GM21717 (cell line): ENCODE measurements around the gene MARCHF2.

Experiments
- ATAC-seq: cut with Tn5 transposase; IDR thresholded peaks from one replicate; pipeline ENCODE4 v1.9.1; 2021; ENCODE audit warnings: mild to moderate bottlenecking, moderate library complexity; ENCODE audit not compliant: unreplicated experiment

The MARCHF2 gene

DNA sequence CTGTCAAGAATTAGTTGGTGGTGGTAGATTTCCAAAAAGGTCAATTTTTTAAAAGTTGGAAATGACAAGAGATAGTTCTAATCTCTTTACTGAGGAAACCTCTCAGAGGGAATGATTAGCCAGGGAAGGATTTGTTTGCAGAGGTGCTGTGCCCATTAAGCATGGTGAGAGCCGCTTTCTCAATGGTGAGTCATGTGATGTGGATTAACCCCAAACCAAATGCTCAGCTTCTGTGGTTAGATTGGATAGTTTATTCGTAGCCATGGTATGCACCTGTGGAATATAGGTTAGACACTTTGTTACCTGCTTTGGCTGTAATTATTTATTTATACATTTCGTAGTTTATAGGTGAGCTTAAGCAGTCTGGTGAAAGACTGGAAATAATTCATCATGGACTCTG is 38.8 kb downstream of the MARCHF2 start:
- no peak for ATAC-seq

DNA sequence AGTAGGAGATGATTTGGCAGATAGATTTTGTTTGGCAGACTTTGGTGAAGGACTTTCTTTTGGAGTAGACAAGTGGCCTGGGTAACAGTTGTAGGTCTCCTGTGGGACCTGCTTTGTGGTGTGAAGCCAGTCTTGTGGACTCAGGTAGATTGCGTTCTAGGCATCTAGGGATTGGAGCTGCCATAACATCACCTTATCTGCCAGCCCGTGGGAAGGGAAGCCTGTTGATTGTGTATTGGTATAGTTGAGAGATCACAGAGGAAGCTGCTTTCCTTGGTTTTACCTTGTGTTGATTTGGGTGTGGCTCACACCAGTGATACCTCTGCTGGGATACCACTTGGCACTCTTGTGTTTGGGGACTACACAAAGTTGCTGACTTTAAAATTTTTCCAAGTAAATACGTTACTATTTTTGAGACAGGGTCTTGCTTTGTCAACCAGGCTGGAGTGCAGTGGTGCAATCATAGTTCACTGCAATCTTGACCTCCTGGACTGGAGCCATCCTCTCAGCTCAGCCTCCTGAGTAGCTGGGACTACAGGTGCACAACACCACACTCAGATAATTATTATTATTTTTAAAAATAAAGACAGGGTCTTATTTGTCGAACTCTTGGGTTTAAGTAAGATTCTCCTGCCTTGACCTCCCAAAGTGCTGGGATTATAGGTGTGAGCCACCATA is 39.5 kb downstream of the MARCHF2 start:
- ATAC-seq, result no peak

DNA sequence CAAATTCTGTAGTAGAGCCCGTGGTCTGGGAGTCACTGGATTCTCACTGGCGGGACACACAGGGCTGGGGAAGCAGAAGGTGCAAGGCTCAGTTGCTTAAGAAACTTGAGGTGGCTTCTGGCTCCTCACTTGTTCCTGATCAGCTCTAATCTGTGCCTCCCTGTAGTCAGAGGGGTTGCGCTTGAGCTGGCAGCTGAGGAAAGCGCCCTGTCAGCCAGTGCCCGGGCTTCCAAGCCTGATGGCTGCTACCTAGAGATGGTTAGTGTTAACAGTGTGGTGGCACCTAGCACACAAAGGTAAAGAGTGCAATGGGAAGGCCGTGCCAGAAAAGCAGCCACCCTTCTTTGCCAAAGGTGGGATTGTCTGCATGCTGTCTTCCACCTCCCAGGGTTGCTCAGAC is 40.5 kb downstream of the MARCHF2 start:
- ATAC-seq, result no peak

DNA sequence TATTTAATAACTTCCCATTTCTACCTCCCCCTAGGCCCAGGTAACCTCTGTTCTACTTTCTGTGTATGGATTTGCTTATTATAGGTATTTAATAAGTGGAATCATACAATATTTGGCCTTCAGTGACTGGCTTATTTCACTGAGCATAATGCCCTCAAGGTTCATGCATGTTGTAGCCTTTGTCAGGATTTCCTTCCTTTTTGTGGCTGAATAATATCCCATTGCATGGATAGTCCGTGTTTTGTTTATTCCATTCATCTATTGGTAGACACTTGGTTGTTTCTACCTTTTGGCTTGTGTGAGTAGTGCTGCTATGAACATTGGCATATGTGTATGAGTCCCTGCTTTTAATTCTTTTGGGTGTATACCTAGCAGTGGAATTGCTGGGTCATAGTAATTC is 41.1 kb downstream of the MARCHF2 start:
- no peak for ATAC-seq

DNA sequence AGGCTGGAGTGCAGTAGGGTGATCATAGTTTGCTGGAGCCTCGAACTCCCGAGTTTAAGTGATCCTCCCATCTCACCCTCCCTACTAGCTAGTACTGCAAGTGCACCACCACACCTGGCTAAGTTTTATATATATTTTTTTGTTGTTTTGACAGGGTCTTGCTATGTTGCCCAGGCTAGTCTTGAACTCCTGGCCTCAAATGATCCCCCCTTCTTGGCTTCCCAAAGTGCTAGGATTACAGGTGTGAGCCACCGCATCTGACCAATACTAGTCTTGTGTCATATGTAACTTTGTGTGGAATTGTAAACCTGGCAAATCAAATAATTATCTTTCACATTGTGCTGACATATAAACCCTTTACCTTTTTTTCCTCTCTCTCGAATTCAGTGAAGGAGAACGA is 41.9 kb downstream of the MARCHF2 start:
- no peak for ATAC-seq

DNA sequence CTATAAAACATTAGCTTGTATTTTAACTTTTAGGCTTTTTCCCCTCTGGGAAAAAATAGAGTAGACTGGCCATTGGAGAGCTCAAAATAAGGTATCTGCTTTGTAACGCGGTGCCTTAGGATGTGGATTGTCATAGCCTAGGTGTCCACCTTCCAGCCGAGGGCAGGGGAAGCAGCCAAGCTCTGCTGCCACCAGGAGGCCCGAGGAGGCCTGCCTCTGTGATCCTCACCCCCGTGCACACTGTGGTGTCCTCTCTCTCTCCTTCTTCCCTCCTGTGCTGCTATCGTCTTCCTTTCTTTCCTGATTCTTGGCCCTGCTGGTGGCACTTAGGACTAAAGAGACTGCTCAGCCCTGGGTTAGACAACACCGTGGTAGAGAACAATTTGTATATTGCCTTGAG is 43.0 kb downstream of the MARCHF2 start:
- ATAC-seq, result no peak

DNA sequence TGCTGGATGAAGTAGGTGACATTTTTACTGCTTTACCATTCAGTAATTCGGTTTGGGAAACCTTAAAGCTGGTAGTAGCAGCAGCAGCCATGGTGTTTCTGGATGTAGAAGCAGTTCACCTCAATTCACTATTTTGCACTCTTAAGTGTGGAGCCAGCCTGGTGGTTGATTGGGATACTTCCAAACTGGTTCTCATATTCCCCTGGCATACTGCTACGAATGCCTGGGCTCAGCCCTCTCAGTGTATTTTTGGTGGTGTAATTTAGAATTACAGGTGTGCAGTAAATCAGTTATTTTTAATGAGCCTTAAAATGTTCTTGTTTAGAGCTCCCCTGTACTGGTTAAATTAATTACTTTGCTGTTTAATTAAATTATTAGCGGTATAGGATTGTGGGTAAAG is 44.1 kb downstream of the MARCHF2 start:
- no peak for ATAC-seq

DNA sequence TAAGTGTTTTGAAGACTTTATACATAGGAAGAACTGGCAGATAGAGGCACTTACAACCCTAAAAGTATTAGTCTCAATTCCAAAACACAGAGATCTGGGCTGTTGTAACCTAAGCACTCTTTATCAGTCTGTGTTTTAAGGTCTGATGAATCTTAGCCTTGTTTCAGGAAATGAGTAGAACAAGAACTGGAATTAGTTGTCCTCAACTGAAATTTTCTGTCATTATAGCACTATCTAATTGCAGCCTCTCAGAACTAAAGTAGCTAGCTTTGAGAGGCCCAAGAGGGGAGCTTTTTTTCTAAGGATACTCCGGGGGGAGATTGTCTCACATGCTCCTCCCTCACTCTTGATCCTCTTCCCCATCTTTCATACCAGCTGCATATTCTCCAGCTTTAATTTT is 44.7 kb downstream of the MARCHF2 start:
- ATAC-seq, result no peak

DNA sequence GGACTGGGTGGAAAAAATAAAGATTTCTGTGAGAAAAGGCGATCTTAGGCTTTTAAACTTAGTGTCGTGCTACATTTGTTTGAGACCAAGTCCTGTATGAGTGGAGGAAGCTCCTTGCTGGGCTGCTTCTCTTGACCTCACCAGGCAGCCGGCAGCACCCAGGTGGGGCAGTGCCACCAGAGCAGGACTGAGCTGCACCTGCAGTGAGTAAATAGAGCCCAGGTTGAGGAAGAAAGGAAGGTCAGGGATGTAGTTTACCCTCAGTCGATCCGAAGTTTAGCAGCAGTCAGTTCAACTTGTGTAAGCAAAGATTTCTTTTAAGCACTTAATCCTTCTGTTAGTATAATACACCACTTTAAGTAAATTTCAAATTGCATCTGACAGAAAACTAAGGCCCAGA is 45.3 kb downstream of the MARCHF2 start:
- ATAC-seq, result no peak

DNA sequence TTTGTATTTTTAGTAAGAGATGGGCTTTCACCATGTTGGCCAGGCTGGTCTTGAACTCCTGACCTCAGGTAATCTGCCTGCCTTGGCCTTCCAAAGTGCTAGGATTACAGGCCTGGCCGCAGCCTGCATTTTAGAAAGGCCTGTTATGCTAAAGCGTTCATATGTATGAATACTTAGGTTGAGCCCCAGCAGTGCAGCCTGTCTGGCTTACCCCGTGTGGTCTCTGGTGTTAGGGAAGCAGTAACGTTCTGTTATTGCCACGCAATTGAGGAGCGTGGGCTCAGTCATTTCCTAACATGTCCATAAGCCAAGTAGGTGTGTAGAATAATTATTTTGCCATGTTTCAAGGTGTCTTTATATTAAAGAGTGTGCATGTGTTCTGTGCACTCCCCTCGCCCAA is 46.0 kb downstream of the MARCHF2 start:
- no peak for ATAC-seq

DNA sequence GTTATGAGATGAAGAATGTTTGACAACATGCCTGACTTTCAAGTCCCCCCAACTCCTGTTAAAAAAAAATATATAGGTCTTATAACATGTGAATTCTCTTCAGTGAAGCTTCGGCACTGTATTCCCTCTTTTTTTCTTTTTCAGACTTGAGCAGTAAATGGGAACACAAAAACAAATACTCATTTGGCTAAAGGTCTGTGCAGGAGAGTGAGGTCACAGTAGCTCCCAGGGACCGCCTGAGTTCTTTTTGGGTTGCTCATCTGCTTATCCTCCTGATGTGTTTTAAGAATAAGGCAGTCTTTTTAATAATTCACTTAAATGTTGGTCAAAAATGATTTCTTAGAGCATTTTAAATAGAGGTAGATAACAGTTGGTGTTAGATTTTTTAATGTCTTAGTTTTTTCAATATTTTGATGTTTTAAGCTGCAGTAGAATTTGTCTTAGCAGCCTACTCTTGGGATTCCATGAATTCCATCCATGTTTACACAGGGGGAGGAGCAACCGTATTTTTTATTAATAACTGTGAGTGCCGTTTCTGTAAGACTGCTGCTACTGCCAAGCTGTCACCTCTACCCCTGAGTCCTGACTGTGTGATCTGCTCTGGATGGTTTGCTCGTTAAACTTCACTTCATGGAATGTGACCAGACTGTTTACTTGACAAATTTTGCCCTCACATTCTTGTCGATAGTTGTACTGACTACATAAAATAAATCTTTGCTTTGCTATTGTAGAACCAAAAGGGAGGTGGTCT is 46.6 kb downstream of the MARCHF2 start:
- ATAC-seq, result no peak

DNA sequence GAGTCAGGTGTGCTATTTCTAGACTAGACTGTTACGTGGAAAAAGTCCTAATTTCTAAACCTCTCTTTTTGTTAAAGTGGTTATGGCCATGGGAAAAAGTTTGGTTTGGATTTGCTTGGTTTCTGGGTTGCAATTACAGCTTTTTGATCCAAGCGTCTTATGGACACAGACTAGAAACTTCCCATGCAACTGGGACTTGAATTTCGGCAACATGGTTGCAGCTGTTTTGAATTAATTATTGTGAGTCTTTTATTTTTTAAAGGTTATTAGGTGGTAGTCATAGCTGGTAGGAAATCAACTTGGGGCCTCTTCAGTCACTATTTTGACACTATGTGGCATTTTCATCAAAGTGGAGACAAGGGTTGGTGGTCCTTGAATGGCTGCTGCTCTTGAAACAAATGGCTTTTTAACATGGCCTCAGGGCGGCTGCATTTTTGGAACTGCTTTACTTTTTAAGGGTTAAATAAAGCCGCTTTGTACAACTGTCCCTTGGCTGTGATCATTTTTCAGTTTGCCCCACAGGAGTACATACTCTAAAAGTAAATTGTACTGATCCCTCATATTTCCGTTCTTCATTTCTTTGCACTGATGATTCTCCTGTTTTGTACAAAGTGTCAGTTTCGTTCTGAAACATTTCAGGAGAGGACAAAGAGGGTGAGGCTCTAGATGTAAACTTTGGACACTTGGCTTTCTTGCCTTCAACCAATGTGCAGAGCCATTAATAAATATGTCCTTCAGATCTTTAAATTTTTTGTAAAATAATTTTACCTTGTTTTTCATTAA is 47.6 kb downstream of the MARCHF2 start:
- ATAC-seq, result no peak

DNA sequence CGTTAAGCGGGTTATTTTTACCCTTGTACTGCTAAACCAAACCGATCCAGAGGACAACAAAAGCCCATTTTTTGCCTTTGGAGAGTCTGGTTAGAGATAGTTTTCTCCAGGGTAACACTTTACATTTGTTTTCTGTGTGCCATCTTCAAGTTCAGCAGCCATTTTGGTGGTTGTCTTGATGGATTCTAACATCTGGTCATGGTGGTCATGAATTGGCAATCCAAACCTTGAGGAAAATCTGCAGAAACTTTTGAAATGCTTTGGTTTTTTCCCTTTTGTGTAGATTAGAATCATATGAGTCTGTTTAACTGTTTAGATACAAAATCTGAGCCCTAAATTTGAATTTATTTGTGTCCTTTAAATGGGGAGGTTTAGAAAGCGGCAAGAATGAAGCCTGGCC is 48.3 kb downstream of the MARCHF2 start:
- ATAC-seq, result no peak

DNA sequence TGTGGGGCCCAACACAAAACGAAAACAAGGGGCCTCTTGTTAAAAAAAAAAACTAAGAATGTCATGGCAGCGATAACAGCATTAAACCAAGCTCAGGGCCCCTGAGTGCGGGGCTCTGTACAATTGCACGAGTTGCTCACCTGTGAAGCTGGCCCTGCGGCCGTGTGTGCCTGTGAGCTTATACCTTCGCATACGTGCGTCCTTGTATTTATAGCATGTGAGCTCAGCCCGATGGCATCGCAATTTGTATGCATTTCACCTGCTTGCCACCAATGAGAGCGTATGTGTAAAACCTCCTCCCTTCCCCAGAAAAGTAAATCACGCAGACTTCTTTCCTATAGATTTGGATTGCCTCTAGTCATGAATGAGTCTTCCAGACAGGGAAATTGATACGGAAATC is 48.8 kb downstream of the MARCHF2 start:
- no peak for ATAC-seq

DNA sequence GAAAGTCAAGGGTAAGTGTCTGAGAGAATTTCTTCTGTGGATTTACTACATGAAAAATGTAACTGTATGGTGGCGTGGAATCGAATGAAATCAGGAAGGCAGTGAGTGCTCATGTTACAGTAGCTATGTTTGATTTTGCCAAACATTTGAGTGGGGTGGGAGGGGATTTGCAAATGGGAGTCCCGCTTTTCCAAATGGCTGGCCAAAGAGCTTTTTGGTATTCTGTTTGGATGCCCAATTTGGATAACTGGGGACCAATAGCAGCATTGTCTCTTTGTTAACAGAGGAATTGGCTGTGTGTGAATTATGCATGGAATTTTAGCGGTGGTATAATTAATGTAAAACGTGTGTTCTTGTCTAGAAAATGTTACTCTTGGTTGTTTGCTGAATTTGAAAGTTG is 49.5 kb downstream of the MARCHF2 start:
- ATAC-seq, result no peak

DNA sequence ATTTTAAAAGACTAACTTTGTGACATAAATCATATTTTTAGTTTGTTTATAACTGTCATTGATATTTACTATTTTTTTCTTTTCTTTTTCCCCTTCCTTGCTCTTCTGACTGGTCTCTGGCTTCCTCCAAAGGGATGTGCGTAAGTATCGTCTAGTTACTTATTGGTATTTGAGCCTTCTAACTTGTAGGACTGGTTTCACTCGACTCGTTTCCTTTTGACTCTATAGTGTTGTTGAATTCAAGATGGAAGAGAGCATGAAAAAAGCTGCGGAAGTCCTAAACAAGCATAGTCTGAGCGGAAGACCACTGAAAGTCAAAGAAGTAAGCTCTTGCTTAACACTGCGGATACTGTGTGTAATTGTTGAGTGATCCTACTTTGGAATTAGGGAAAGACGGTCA is 50.3 kb downstream of the MARCHF2 start:
- no peak for ATAC-seq

DNA sequence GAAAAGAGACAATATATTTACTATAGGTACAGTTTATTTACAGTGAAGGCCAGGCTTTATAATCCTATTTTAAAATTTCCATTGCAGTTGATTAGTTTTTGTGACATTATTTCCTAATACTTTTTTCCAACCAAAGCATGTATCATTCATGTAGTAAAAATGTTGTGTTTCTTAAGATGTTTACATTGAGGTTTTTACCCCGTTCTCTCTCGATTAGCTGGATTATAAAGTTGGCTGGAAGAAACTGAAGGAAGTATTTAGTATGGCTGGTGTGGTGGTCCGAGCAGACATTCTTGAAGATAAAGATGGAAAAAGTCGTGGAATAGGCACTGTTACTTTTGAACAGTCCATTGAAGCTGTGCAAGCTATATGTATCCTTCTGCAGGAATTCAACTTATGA is 52.9 kb downstream of the MARCHF2 start:
- ATAC-seq, result no peak

DNA sequence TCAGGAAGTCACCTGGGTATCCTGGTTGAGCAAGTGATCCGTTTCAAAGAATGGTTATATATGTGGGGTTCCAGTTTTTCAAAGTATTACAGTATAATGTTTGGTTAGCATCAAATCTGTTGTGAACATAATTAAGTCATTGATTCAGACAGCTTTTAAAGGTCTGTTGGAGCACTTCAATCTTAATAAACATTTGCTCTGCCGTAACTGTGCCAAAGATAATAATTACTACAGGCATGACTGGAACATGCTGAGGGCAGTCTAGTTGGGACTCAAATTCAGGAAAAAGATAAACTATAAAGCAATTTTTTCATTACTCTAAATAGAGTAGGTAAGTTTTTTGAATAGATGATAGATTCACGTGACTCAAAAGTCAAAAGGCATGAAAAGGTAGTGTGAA is 55.0 kb downstream of the MARCHF2 start:
- ATAC-seq, result no peak

DNA sequence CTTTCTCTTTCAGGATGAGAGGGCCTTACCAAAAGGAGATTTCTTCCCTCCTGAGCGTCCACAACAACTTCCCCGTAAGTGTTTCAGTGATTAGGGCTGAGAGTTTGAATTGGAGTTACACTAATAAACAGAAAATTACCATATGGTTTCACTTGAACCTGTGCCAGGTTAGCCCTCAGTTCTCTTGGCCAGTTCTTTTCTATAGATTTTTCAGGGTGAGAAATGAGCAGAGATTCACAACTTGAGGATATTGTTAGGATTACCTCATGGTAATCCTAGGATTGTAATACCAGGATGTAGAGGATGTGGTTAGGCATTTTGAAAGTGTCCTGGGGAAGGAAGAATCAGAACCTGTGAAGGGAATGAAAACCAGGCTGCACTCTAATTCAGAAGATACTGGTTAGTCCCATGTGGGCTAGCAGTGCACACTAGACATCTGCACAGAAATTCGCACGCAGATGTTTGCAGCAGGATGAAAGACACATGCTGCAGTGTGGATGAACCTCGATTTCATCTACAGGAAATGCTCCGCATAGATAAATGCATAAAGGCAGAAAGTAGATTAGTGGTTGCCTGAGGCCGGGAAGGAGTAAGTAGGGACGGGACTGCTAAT is 55.8 kb downstream of the MARCHF2 start:
- no peak for ATAC-seq

DNA sequence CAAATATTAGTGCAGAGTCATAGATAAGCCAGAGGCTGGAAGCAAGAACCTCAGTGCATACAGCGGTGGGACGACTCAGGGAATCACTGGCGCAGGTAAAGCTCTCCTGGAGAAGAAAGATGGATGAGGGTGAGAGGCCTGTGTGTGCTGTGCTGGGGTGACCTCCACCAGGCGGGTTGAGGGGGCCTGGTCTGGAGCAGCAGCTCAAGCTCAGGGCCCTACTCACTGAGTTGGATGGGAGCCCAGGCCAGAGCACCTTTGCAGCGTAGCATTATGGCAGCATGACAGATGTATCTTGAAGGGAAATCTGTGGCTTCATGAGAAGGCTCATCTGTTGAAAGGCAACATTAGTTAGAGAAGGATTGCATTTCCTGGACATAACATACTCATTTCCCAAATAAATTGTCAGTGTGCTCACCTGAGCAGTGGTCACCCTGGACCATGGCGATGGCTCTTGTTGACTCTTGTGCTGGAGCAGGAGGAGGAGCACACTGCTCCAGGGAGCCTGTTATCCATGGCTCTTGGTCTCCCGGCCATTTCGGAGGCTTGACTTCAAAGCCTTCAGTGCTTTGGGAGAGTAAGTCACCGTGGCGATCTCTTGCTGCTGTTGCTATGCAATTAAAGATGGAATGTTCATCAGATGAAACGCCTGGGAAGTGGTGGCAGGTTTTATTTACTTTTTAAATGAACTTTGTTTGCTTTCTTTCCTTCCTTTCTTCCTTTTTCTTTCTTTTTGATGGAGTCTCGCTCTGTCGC is 56.7 kb downstream of the MARCHF2 start:
- ATAC-seq, result no peak
